Measurements from ENCODE around the gene SNCA. TPM values are rescaled to one million over a fixed set of nuclear protein-coding genes. Genes with fewer than 3 reads are reported as not detected.

The SNCA gene
- total and polyA plus RNA-seq, 2 of the 8 experiments (the other 6 are each of a cell fraction or from before 2014, with no cell fraction given): 8.5 to 16.8 TPM

GRCh38 chr4:89784686-89785231 is 52.2 kb downstream of the SNCA start:
- H2BK12ac ChIP-seq (ENCODE audit: low read depth, low read length): no peak overlapping the region
- H2AK5ac ChIP-seq (ENCODE audit: low read depth, low read length): no peak overlapping the region
- no peak overlapping the region for H3K18ac ChIP-seq (ENCODE audit: extremely low read depth, low read length)
- H2BK15ac ChIP-seq (ENCODE audit: low read length): no peak overlapping the region
- no peak overlapping the region for H2BK5ac ChIP-seq (ENCODE audit: low read depth, low read length)
- H4K91ac ChIP-seq (replicated peaks; ENCODE audit: insufficient read length, low read length): no peak overlapping the region
- no peaks in the 10 kb centered on the region for H3K4me1 ChIP-seq (replicated peaks in 1 of 4; ENCODE audit: control insufficient read depth in 3 of 4, insufficient read depth in 4 of 4, low read length in 3 of 4)
- POLR2A ChIA-PET (ENCODE audit: partially characterized antibody): interaction anchor here (1.1 kb wide), 1 partner anchor 90 kb away, joined by 3 read pairs; no protein-coding TSS in a partner anchor
- CTCF ChIA-PET (ENCODE audit: partially characterized antibody): no interaction called here
- H3K79me1 ChIP-seq (ENCODE audit: low read depth, low read length): no peaks in the 10 kb centered on the region
- H4K5ac ChIP-seq (ENCODE audit: insufficient read length, low read depth, low read length): no peak overlapping the region
- H3K4me3 ChIP-seq (ENCODE audit: extremely low read depth in 1 of 4, insufficient read depth in 2 of 4, low read depth in 3 of 4, low read length in 4 of 4): no peak overlapping the region
- no peaks in the 10 kb centered on the region for H3K79me2 ChIP-seq (ENCODE audit: control insufficient read depth in 1 of 2, insufficient read depth in 2 of 2, low read length in 2 of 2)
- H4K8ac ChIP-seq (ENCODE audit: extremely low read depth, insufficient read depth, low read length): no peak overlapping the region
- H3K36me3 ChIP-seq (ENCODE audit: control insufficient read depth in 2 of 4, insufficient read depth in 4 of 4, low read length in 3 of 4): no peaks in the 10 kb centered on the region
- H3K14ac ChIP-seq (ENCODE audit: insufficient read length): no peak overlapping the region
- WGBS, 2 experiments (ENCODE audit: extremely low coverage in 1 of 2, insufficient coverage in 1 of 2, insufficient read length in 1 of 2, insufficient replicate concordance in 2 of 2, low coverage in 1 of 2, low lambda C conversion rate in 2 of 2, missing lambda C conversion rate in 1 of 2): 92% methylated on average over 2 of the region's 2 CpGs; no CpG with 5 or more reads in 1 of the 2 experiments
- H3K56ac ChIP-seq (replicated peaks; ENCODE audit: insufficient read length, low read depth, low read length): no peak overlapping the region
- H2AFZ ChIP-seq (ENCODE audit: low read length): no peak overlapping the region
- no peaks in the 10 kb centered on the region; a peak in 1 of 7 replicates for H3K27me3 ChIP-seq (replicated peaks in 1 of 4; ENCODE audit: control insufficient read depth in 3 of 4, extremely low read depth in 1 of 4, insufficient read depth in 3 of 4, low read length in 3 of 4)
- H3K27ac ChIP-seq (ENCODE audit: low read depth, low read length): no peak overlapping the region
- no peaks in the 10 kb centered on the region for H3K9me3 ChIP-seq (ENCODE audit: insufficient read depth in 2 of 2, low read depth in 1 of 2, low read length in 1 of 2)
- DNase-seq (ENCODE audit: low read depth in 1 of 2, low spot score in 2 of 2): no peak
- no peak overlapping the region for H3K9ac ChIP-seq (replicated peaks in 1 of 4; ENCODE audit: extremely low read depth in 1 of 4, low read depth in 3 of 4, low read length in 3 of 4)
- H3K23me2 ChIP-seq (ENCODE audit: low read depth, low read length): no peaks in the 10 kb centered on the region
- peaks cover 0 to 1% of the 10 kb centered on the region in 2 experiments for H4K20me1 ChIP-seq (replicated peaks in 1 of 2; ENCODE audit: control insufficient read depth in 1 of 2, insufficient read depth in 2 of 2, low read length in 2 of 2)
- no peak overlapping the region for H3K23ac ChIP-seq (ENCODE audit: insufficient read length)
- no peak overlapping the region for H3K4me2 ChIP-seq (ENCODE audit: insufficient read depth in 1 of 2, low read depth in 2 of 2, low read length in 2 of 2)
- TF ChIP-seq RNF2 (IDR thresholded peaks at IDR 0.05; ENCODE audit: borderline replicate concordance, low read depth, low read length, missing control alignments, poor library complexity, severe bottlenecking) (no peak), YY1 (IDR thresholded peaks at IDR 0.05; ENCODE audit: low read depth, low read length) (no peak), HDAC6 (IDR thresholded peaks at IDR 0.05; ENCODE audit: low read depth, low read length) (no peak), E2F6 (IDR thresholded peaks at IDR 0.05) (no peak)
- TF ChIP-seq, protein P1, sequence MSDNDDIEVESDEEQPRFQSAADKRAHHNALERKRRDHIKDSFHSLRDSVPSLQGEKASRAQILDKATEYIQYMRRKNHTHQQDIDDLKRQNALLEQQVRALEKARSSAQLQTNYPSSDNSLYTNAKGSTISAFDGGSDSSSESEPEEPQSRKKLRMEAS (IDR thresholded peaks at IDR 0.05): no peak
- TF ChIP-seq, protein P2, sequence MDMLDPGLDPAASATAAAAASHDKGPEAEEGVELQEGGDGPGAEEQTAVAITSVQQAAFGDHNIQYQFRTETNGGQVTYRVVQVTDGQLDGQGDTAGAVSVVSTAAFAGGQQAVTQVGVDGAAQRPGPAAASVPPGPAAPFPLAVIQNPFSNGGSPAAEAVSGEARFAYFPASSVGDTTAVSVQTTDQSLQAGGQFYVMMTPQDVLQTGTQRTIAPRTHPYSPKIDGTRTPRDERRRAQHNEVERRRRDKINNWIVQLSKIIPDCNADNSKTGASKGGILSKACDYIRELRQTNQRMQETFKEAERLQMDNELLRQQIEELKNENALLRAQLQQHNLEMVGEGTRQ (IDR thresholded peaks at IDR 0.05; ENCODE audit: low read length): no peak
- H2BK120ac ChIP-seq (replicated peaks; ENCODE audit: low read depth, low read length): no peak overlapping the region
- FAIRE-seq: no peak
- no peak overlapping the region for H2BK20ac ChIP-seq (ENCODE audit: low read length)
- H3K4ac ChIP-seq (replicated peaks; ENCODE audit: insufficient read length, low read depth, low read length): no peak overlapping the region
